A172 (cell line): Measurements from ENCODE around the gene FAM171A2. TPM values are rescaled to one million over a fixed set of nuclear protein-coding genes. Genes with fewer than 3 reads are reported as not detected.
"Not testable (repeated sequence)": the region's sequence is repeated elsewhere in the genome, so short reads cannot be mapped to it uniquely, and the experiment has no call there.

Experiments
- DNase-seq: peaks from one replicate; pipeline ENCODE4 v3.0.0-alpha.2; 2015; ENCODE audit warnings: low spot score
- total RNA-seq: library from RNA; depleted of rRNA; stranded (reverse); fragments of >200 nt; shearing (Covaris generic); gene quantifications from 2 replicates; pipeline ENCODE4 v1.2.3, GENCODE V29; 2014

Gene FAM171A2
- total RNA-seq, 1 experiment from 2014 or later: 31.1 TPM

DNA sequence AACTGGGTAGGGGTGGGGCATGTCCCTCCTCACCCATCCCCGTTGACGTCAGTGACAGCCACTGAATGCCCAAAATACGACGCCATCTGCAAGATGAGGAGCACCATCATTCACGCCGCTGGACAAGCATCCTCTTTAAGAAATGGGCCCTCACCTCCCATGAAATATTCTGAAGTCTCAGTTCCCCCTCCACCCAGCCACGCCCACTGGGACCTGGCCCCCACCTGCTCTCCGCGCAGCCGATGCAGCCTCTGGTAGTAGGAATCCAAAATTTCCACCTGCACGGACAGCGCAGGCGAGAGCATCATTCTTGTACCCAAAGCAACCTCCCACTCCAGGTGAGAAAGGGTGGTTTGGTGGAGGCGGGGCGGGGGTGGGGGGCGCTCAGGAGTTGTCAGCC, 20.2 kb upstream of the FAM171A2 start:
- no peak for DNase-seq

GRCh38 chr17:44383363-44383762, 19.7 kb upstream of the FAM171A2 start:
- DNase-seq: no peak

DNA sequence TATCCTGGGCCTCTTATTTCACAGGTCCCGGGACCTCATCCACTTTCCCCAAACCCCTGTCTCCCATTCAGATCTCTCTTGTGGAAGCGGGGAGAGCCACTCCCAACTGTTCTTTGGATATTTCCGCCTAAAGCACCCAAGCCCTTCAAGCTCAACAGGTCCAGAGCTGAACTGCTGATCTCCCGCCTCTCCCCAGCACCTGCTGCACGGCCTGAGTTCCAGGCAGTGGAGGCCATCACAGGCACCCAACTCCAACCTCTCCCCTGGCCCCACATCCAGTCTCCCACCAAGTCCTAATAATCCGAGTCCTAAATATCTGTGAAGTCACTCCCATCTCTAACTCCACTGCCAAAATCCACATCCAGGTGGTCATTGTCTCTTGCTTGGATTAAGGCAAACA, 19.3 kb upstream of the FAM171A2 start:
- no peak for DNase-seq

GRCh38 chr17:44381810-44382305, 18.2 kb upstream of the FAM171A2 start:
- no peak for DNase-seq

DNA sequence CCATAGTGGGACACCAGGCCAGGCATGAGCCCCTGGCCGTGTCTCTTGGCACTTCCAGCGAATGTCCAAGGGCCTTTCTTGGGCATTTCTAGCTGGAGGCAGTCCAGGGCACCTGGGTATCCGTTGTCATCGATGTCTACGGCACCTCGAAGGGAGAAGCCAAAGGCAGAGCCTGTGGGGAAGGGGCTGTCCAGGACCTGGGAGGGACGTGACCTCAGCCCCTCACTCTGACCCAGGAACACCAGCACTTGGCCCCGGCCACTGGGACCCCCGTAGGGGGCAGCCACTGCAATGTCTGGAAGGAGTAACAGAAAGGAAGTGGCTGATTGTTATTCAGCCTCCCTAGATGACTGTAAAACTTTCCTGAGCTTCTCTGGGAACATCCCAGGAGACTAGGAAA, 17.1 kb upstream of the FAM171A2 start:
- DNase-seq: no peak

DNA sequence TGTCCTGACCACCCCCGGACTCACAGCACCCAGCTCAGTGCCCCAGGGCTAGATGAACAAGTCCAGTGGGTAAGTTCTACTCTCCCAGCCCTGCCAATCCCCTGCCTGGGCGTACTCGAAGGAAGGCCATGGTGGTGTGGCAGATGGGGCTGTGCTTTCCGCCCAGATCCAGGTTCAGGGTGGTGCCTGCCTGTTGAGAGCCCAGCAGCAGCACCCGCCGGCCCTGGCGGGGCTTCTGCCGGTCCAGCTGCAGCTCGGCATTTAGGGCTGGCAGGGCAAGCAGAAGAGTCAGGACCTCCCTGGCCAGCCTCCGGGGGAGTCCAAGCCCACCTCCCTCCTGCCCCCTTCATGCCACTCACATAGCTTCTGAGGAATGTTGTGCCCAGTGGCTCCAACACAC, 16.2 kb upstream of the FAM171A2 start:
- no peak for DNase-seq

DNA sequence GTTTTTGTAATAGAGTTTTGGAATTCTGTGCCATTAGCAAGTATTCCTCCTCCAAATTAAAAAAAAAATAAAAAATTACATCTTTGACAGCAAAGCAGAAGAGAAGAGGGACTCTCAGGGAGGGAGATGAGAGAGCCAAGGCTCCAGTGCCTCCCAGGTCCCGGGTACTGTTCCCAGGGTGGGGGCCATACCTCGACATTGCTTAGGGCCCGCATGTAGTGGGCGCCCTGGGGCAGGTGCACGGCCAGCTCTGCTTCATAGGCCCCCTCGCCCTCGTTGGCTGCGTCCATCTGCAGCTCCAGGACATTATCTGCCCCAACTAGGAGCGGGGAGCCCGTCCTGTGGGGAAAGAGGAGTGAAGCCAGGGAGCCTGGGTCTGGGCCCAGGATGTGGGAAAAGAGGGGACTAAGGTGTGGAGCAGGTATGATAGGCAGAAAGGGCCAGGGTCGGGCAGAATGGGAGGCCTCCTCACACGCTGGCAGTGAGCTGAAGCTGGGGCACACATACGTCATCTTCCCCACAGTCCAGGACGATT, 14.6 kb upstream of the FAM171A2 start:
- DNase-seq: no peak

- no peak for DNase-seq
Measured at GRCh38 chr17:44376779-44377178, 13.1 kb upstream of the FAM171A2 start.

GRCh38 chr17:44376124-44376523, 12.5 kb upstream of the FAM171A2 start:
- no peak for DNase-seq

- no peak for DNase-seq
Measured at GRCh38 chr17:44375196-44376017, 11.8 kb upstream of the FAM171A2 start.

DNA sequence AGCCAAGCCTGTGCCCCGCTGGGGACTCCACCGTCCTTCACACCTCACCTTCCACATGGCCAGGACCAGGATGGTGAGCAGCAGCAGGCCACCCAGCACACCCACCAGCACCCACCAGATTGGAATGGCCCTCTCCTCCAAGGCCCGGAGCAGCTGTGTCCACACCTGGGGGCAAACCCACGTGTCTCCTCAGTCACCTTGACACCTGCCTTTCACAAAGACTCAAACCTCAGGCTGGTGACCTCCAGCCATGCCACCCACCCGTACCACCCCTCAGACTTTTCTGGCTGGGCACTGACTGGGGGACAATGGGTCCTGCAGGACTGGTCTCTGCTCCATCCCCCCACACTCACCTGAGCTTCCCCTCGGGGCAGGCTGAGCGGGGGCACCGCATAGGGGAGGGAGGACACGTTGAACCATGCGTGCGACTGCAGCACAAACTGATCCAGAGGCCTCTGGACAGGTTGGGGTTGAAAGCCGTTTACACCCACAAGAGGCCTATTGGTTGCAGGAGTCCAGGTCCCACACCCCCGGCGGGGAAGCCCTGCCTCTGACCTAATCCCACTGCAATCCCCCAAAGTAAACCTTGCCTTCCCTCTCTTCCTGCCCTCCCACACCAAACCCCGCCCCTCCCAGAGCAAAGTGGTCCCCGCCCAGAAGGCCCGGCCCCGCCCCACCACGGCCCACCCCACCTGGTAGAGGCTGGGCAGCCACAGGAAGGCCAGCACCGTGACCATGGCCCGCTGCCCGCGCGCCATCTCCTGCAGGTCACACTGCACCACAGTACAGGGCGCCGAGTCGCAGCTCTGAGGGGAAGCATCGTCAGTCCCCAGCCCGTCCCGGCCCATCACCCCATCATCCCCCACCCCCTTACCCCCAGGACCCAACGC, 10.9 kb upstream of the FAM171A2 start:
- no peak for DNase-seq

- DNase-seq: no peak
Measured at GRCh38 chr17:44372036-44372435, 8.4 kb upstream of the FAM171A2 start.

- DNase-seq: not testable (repeated sequence)
Measured at GRCh38 chr17:44369414-44370023, 5.9 kb upstream of the FAM171A2 start.

GRCh38 chr17:44368391-44369243, 5.0 kb upstream of the FAM171A2 start:
- DNase-seq: not testable (repeated sequence)

- DNase-seq: no peak
Measured at GRCh38 chr17:44367231-44367979, 3.8 kb upstream of the FAM171A2 start.

DNA sequence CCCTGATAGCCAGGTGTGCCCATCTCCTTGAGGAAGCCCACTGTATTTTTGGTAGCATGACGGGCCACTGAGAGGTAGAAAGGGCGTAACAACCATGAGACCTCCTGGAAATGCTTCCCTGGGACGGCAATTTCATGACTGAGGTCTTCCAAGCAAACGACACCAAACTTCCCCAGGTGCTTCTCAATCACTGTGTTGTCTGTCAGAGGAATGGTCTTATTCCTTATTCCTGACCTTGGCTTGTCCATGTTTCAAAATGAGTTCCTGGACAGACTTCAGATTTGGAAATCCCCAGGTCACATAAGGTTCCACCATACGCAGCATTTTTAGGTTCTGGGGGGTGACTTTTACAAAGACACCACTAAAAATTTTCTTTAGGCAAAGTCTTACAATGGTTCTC, 1.4 kb upstream of the FAM171A2 start:
- DNase-seq: not testable (repeated sequence)

- no peak for DNase-seq
Measured at GRCh38 chr17:44362949-44363612, 572 bp downstream of the FAM171A2 start.

DNA sequence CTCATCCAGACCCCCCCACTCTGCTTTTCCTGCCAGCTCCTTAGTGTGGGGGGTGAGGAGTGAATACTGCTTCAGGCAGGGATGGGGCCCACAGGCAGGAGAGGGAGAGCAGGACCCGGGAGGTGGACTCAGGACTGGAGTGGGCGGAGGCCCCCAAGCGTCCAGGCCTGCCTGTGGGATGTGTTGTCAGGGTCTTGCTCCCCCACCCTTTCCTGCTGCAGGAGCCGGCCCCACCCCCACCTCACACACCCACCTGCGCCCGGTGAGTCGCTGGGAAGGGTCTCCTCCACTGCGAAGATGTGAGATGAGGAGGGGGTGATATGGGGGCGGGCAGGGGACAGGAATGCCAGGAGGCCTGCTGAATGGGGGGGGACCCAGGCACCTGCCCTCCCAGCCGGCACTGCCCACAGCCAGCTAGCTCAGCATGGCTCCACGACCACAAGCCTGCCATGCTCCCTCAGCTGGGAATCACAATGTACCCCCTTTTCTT, 1.1 kb downstream of the FAM171A2 start:
- no peak for DNase-seq
